ENCODE data around the gene ZC3H6.

GRCh38 chr2:112293636-112294401, 18.4 kb downstream of the ZC3H6 start:
- TF ChIP-seq WT1 (tag by site-specific recombination; IDR thresholded peaks at IDR 0.05) (no peak), ZNF266 (tag by site-specific recombination; IDR thresholded peaks at IDR 0.05; ENCODE audit: low read depth) (no peak), CTCF (tag by site-specific recombination; IDR thresholded peaks at IDR 0.05) (no peak), KLF17 (tag by site-specific recombination; IDR thresholded peaks at IDR 0.05) (no peak), ZNF121 (tag by site-specific recombination; IDR thresholded peaks at IDR 0.05) (no peak), ZNF221 (tag by site-specific recombination; IDR thresholded peaks at IDR 0.05; ENCODE audit: borderline replicate concordance) (no peak), ZNF362 (tag by site-specific recombination; IDR thresholded peaks at IDR 0.05) (no peak), RBAK (tag by site-specific recombination; IDR thresholded peaks at IDR 0.05) (no peak), ZBTB49 (tag by site-specific recombination; IDR thresholded peaks at IDR 0.05; ENCODE audit: low read depth) (no peak), ZNF23 (tag by site-specific recombination; IDR thresholded peaks at IDR 0.05; ENCODE audit: borderline replicate concordance) (no peak), KLF9 (tag by site-specific recombination; IDR thresholded peaks at IDR 0.05; ENCODE audit: low read depth) (no peak), SP2 (tag by site-specific recombination; IDR thresholded peaks at IDR 0.05) (no peak), GFI1B (tag by site-specific recombination; IDR thresholded peaks at IDR 0.05) (no peak)

Data from HEK293 (cell line).